Measurements from ENCODE around the gene RAP1A.
A peak's percentile ranks its signal among the peaks of the same experiment; 100 is the strongest.
"Not testable (repeated sequence)": the region's sequence is repeated elsewhere in the genome, so short reads cannot be mapped to it uniquely, and the experiment has no call there.

Gene RAP1A

GRCh38 chr1:111630567-111630966, 11.0 kb downstream of the RAP1A start:
- no peak for DNase-seq

- no peak for DNase-seq
Observed at GRCh38 chr1:111631502-111631901, 11.9 kb downstream of the RAP1A start.

- DNase-seq = not testable (repeated sequence)
Observed at GRCh38 chr1:111632771-111633170, 13.2 kb downstream of the RAP1A start.

DNA sequence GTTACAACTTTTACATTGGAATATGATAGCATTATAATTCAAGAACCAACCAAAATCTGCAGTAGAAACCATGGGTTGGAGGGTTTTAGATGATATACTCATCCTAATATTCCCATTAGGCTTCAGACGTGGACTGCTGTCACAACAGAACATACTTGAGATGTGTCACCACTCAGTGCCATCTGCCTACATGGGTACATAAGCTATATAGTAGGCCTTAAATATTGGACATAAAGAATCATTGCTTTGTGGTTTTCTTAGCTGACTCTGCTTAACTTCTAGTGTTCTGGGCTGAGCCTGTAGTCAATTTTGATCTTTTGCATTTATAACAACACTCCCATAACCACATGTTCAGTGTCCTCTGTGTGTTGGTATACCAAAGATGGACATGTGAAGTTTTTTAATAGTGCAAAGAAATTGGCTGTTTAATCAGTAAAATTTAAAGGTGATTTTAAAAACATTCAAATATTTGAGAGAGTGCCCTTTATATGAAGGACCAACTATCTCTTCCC, 14.2 kb downstream of the RAP1A start:
- DNase-seq = no peak

- no peak for DNase-seq
Observed at GRCh38 chr1:111635324-111636009, 15.9 kb downstream of the RAP1A start.

- DNase-seq = no peak
Observed at GRCh38 chr1:111638320-111638719, 18.7 kb downstream of the RAP1A start.

- DNase-seq = no peak
Observed at GRCh38 chr1:111639602-111640198, 20.1 kb downstream of the RAP1A start.

DNA sequence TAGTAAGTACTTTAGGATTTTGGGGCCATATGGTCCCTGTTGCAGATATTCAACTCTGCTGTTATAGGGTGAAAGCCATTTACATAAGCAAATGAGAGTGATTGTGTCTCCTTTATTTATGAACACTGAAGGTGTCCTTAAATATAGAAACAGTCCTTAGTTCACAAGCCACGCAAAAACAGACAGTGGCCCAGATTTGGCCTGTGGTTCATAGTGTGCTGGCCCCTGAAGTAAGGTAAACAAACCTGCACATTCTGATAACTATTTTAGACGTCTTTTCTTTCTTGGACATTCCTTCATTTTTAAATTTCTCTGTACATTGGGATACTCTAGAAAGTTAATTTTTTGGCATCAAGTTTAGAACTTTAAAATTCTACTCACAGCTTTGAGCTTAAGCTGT, 23.5 kb downstream of the RAP1A start:
- no peak for DNase-seq

DNA sequence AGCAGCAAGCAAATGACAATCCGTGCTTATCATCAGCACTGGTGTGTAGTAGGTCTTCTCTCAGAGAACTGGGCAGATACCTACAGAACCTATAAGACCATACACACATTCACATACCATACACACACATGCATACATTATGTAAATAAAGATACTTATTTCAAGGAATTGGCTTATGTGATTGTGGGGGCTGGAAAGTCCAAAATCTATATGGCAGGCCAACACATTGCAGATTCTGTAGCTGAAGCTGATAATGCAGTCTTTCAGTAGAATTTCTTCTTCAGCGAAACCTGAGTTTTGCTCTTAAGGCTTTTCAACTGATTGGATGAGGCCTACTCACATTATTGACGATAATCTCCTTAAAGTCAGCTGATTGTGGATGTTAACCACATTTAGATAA, 24.1 kb downstream of the RAP1A start:
- DNase-seq = no peak

GRCh38 chr1:111644506-111644905, 24.9 kb downstream of the RAP1A start:
- DNase-seq = no peak

- DNase-seq = no peak
Observed at GRCh38 chr1:111647736-111648135, 28.1 kb downstream of the RAP1A start.

- DNase-seq = no peak
Observed at GRCh38 chr1:111648806-111649205, 29.2 kb downstream of the RAP1A start.

DNA sequence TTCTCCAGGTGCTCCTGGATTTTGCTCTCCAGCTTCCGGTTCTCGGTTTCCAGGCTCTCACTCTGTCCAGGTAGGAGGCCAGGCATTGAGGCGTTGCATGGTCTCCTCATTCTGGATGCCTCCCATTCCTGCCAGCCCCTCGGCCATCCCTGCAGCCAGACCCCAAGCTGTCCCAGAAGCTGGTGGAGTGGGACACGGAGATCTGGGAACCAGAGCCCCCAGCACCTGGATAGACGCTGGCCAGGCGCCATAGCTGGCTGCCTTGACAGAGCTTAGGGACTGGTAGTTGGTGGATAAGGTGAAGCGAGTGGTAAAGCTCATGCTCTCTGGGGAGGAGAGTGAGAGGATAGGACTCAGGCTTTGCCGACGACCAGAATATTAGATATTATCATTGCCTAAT, 29.6 kb downstream of the RAP1A start:
- DNase-seq = no peak

GRCh38 chr1:111649648-111650047, 30.1 kb downstream of the RAP1A start:
- no peak for DNase-seq

GRCh38 chr1:111653709-111654108, 34.1 kb downstream of the RAP1A start:
- no peak for DNase-seq

- no peak for DNase-seq
Observed at GRCh38 chr1:111654839-111655238, 35.2 kb downstream of the RAP1A start.

- peak; percentile 51 for DNase-seq
Observed at GRCh38 chr1:111656086-111657017, 36.8 kb downstream of the RAP1A start.

DNA sequence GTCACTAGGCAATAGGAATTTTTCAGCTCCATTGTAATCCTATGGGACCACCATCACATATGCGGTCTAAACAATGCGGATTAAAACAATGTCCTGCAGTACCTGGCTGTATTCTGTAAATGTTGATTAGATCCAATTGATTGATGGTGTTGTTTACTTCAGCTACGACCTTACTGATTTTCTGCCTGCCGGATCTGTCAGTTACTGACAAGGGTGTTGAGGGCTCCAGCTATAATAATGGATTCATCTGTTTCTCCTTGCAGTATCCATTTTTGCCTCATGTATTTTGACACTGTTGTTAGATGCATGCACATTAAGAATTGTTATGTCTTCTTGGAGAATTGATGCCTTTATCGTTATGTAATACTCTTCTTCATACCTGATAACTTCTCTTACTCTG, 39.0 kb downstream of the RAP1A start:
- DNase-seq = no peak

GRCh38 chr1:111660204-111661150, 40.9 kb downstream of the RAP1A start:
- no peak for DNase-seq

DNA sequence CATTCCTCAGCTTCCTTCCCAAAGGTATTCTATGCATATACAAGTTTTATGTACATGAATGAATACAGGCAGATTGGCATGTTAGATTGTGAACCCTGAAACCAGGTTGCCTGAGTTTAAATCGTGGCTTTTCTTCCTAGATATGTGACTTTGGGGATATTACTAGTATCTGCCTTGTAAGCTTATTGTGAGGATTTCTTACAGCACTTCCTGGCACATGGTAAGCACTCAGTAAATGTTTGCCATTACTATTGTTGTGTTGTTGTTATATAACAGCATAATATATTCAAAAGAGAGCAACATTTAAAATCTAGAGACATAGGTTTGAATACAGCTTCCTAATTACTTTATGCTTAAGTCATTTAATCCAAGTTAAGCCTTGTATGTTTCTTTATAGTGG, 45.1 kb downstream of the RAP1A start:
- no peak for DNase-seq

DNA sequence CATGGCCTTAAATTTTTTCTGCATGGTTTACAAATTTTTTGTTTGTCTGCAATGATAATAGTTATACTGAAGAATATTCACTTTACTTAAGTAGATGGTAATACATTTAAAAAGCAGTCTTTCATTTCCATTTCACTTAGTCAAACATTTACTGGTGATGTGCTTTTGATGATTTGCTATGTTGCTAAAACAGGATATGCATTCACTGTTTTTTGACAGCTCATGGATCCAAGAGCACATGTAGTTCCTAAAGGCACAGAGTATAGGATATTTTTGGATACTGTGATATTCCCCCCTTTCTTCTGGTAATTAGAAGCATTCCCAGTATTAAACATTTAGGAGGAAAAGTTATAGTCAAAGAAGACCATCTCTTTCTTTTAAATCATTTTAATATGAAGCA, 45.9 kb downstream of the RAP1A start:
- no peak for DNase-seq

DNA sequence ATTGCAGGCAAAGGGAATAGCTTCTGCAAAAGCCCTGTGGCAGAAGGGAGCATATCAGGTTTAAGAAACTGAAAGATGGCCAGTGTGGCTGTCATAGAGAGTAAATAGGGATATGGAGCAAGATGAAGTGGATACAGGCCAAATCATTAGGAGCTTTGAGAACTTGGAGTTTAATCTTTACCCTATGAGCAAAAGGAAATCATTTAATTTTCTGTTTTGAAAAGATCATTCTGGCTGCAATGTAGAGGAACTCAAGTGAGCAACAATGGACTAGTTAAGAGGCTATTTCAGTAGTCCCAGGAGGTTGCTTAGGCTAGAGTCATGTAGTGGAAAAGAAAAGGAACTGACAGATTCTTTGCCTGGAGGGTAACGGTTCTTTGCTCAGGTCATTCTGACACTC, 47.2 kb downstream of the RAP1A start:
- DNase-seq = no peak

All from fibroblast of skin of right biceps (primary cell).